H1 (cell line): ENCODE data around the gene GPRIN1. TPM values are rescaled to one million over a fixed set of nuclear protein-coding genes. Genes with fewer than 3 reads are reported as not detected.

Source experiments
- CBX5 ChIP-seq: fragments of 300-800, 300-1000 bp; sonication (generic); IDR thresholded peaks from 2 replicates; pipeline ENCODE4 v1.7.1; 2016; ENCODE audit warnings: antibody characterized with exemption, low read length, low read depth
- CHD7 ChIP-seq: fragments of 300-600 bp; sonication (generic); IDR thresholded peaks from 2 replicates; pipeline ENCODE4 v1.7.1; 2012; ENCODE audit warnings: low read length, moderate library complexity, mild to moderate bottlenecking, inconsistent platforms; ENCODE audit not compliant: insufficient replicate concordance
- EP300 ChIP-seq, 2 experiments: IDR thresholded peaks; 1 replicate in 1 of 2; 2 replicates in 1 of 2; pipeline ENCODE4 v1.6.1; 2011 to 2012; ENCODE audit warnings: low read depth in 2 of 2, low read length in 2 of 2, mild to moderate bottlenecking in 2 of 2, borderline replicate concordance in 1 of 2, inconsistent platforms in 1 of 2, moderate library complexity in 1 of 2
- HDAC2 ChIP-seq, 2 experiments: fragments of 300-600 bp in 1 of 2; sonication (generic) in 1 of 2; IDR thresholded peaks; 2 replicates each; pipeline ENCODE4 v1.6.1; 2011 to 2012; ENCODE audit warnings: low read depth in 2 of 2, low read length in 2 of 2, mild to moderate bottlenecking in 2 of 2, moderate library complexity in 2 of 2, borderline replicate concordance in 1 of 2, inconsistent platforms in 1 of 2
- MAFK ChIP-seq: IDR thresholded peaks from 2 replicates; pipeline ENCODE4 v1.6.1; 2012; ENCODE audit warnings: low read depth, mild to moderate bottlenecking, improper control_type of control experiment, low read length
- NANOG ChIP-seq: IDR thresholded peaks from 2 replicates; pipeline ENCODE4 v1.6.1; 2011; ENCODE audit warnings: low read length, low read depth, mild to moderate bottlenecking, inconsistent platforms; ENCODE audit not compliant: insufficient read depth, poor library complexity, severe bottlenecking
- PHF8 ChIP-seq: fragments of 200-600 bp; sonication (generic); conservative IDR thresholded peaks from 2 replicates; pipeline ENCODE4 v1.7.1; 2012; ENCODE audit warnings: low read depth, mild to moderate bottlenecking, inconsistent platforms, low read length, moderate library complexity
- RFX5 ChIP-seq: IDR thresholded peaks from 2 replicates; pipeline ENCODE4 v1.6.1; 2011; ENCODE audit warnings: low read depth, low read length, improper control_type of control experiment, borderline replicate concordance
- TAF7 ChIP-seq: optimal IDR thresholded peaks from 2 replicates; pipeline ENCODE3; 2011; ENCODE audit warnings: low read depth, mild to moderate bottlenecking, inconsistent platforms, low read length, moderate library complexity, borderline replicate concordance
- polyA plus RNA-seq, 7 experiments: library from polyadenylated mRNA; depleted of rRNA in 3 of 7; stranded (reverse) in 5 of 7; unstranded in 2 of 7; fragments of >200 nt in 5 of 7; fragments of 200-250 nt in 2 of 7; gene quantifications; 1 replicate in 5 of 7; 2 replicates in 1 of 7; 4 replicates in 1 of 7; pipeline versions ENCODE4 v1.2.1 to v1.2.3, GENCODE V29; 2011 to 2013; ENCODE audit warnings: missing spikeins in 2 of 7, mixed read lengths in 2 of 7
- total RNA-seq: library from RNA; stranded (reverse); fragmentation: NEBNext Ultra II Directional; extraction: Animal tissue kit (Norgen Biotek cat#: 25700); gene quantifications from 2 replicates; pipeline ENCODE4 v1.2.1, GENCODE V29; 2021

The GPRIN1 gene
- total and polyA plus RNA-seq, 2 of the 8 experiments (the other 6 are each of a cell fraction or from before 2014, with no cell fraction given): 3.3 to 12.0 TPM

- TF ChIP-seq CHD7: no peak
- TF ChIP-seq NANOG: no peak
- no peak for TF ChIP-seq CBX5
- no peak for TF ChIP-seq PHF8
- no peak for TF ChIP-seq TAF7
- no peak for TF ChIP-seq MAFK
- TF ChIP-seq EP300 (IDR thresholded peaks at IDR 0.05; ENCODE audit: borderline replicate concordance in 1 of 2, low read depth in 2 of 2, low read length in 2 of 2): no peak
- TF ChIP-seq RFX5: no peak
- TF ChIP-seq HDAC2 (IDR thresholded peaks at IDR 0.05; ENCODE audit: borderline replicate concordance in 1 of 2, low read depth in 2 of 2, low read length in 2 of 2): no peak
These were observed 56.5 kb downstream of the GPRIN1 start (continued) for GRCh38 chr5:176553260-176554085.
